Measurements from ENCODE around the gene FANCD2. TPM values are rescaled to one million over a fixed set of nuclear protein-coding genes. Genes with fewer than 3 reads are reported as not detected.

Gene FANCD2
- 18.4 and 31.7 TPM in 2 replicates for total RNA-seq

GRCh38 chr3:10026084-10026890, at the start of gene FANCD2:
TSS of gene FANCD2 (plus strand) at chr3:10026437. CDS start at chr3:10028658, 2,221 bp downstream.

GRCh38 chr3:10108091-10108490, 81.9 kb downstream of the FANCD2 start, which contains the start of gene FANCD2OS:
TSS of gene FANCD2OS (minus strand) at chr3:10108255. CDS start at chr3:10104774, 3,481 bp downstream.

GRCh38 chr3:10115326-10116137, 89.3 kb downstream of the FANCD2 start, which contains the start of gene BRK1:
TSS of gene BRK1 (plus strand) at chr3:10115675. CDS start at chr3:10115702, 27 bp downstream.

Small RNAs within 50 kb of the gene (small RNA-seq; reads per million reads assigned to genes)
- gene CYCSP10 (not detected), gene RNU6-670P (not detected)

Other genes starting within 250 kb of the FANCD2 start
- 53.6 and 54.9 TPM in 2 replicates for gene TADA3, start 234.0 kb upstream of the FANCD2 start, total RNA-seq
- 242 and 245 TPM in 2 replicates for gene ARPC4, start 233.4 kb upstream of the FANCD2 start, total RNA-seq
- gene TTLL3, start 216.2 kb upstream of the FANCD2 start, total RNA-seq = 12.9 and 25.0 TPM in 2 replicates
- gene RPUSD3, start 182.4 kb upstream of the FANCD2 start, total RNA-seq = 37.1 and 44.2 TPM in 2 replicates
- gene CIDEC, start 146.2 kb upstream of the FANCD2 start, total RNA-seq = 4.9 and 10.3 TPM in 2 replicates
- 32.8 and 40.1 TPM in 2 replicates for gene JAGN1, start 135.8 kb upstream of the FANCD2 start, total RNA-seq
- gene IL17RE, start 123.6 kb upstream of the FANCD2 start, total RNA-seq = 10.3 and 13.9 TPM in 2 replicates
- 84.5 and 128 TPM in 2 replicates for gene IL17RC, start 109.3 kb upstream of the FANCD2 start, total RNA-seq
- 8.6 and 18.4 TPM in 2 replicates for gene CRELD1, start 92.6 kb upstream of the FANCD2 start, total RNA-seq
- gene PRRT3, start 74.0 kb upstream of the FANCD2 start, total RNA-seq = 2.6 and 3.1 TPM in 2 replicates
- 36.0 and 57.0 TPM in 2 replicates for gene EMC3, start 39.6 kb upstream of the FANCD2 start, total RNA-seq
- gene FANCD2OS, start 81.8 kb downstream of the FANCD2 start, total RNA-seq = not detected in 2 replicates
- 80.9 and 123 TPM in 2 replicates for gene BRK1, start 89.2 kb downstream of the FANCD2 start, total RNA-seq
- 23.5 and 32.8 TPM in 2 replicates for gene VHL, start 115.3 kb downstream of the FANCD2 start, total RNA-seq
- gene IRAK2, start 138.5 kb downstream of the FANCD2 start, total RNA-seq = 5.5 and 10.8 TPM in 2 replicates
- gene TATDN2, start 222.0 kb downstream of the FANCD2 start, total RNA-seq = 14.3 and 22.9 TPM in 2 replicates